COLO829 (cell line): ENCODE measurements around the gene LFNG.

Experiments
- DNase-seq: peaks from one replicate; pipeline ENCODE4 v3.0.0; 2012; ENCODE audit warnings: low spot score

LFNG gene

GRCh38 chr7:2484868-2485267 lies 34.7 kb upstream of the LFNG start:
- no peak for DNase-seq

GRCh38 chr7:2487586-2488271 lies 31.8 kb upstream of the LFNG start:
- no peak for DNase-seq

GRCh38 chr7:2488272-2488645 lies 31.3 kb upstream of the LFNG start:
- no peak for DNase-seq

GRCh38 chr7:2488681-2489080 lies 30.9 kb upstream of the LFNG start:
- DNase-seq, result no peak

DNA sequence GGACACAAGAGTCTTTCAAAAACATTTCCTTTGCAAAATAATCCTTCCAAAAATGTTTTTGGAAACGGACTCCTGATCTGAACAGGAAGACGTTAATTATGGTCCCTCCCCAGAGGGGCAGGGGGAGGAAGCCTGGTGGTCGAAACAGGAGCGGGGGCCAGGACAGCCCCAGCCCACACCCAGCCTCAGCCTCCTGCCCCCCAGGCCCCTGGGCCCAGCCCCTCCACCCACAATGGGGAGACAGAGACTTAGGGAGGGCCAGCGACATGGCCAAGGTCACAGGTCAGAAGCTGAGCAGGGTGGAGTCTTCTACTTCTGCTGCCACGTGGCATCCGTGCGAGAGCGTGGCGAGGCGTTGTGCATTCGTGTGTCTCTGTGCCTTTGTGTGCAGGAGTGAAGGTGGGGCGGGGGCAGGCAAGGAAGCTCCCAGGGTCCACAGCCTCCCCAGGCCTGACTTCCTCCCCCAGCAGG lies 29.4 kb upstream of the LFNG start:
- DNase-seq, result no peak

DNA sequence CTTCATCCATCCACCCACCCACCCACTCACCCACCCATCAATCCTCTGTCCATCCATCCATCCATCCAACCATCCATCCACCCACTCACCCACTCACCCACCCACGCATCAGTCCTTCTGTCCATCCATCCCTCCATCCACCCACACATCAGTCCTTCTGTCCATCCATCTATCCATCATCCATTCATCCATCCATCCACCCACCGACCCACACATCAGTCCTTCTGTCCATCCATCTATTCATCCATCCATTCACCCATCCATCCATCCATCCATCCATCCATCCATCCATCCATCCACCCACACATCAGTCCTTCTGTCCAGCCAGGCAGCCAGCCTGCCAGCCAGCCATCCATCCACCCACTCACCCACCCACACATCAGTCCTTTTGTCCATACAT lies 27.5 kb upstream of the LFNG start:
- no peak for DNase-seq

DNA sequence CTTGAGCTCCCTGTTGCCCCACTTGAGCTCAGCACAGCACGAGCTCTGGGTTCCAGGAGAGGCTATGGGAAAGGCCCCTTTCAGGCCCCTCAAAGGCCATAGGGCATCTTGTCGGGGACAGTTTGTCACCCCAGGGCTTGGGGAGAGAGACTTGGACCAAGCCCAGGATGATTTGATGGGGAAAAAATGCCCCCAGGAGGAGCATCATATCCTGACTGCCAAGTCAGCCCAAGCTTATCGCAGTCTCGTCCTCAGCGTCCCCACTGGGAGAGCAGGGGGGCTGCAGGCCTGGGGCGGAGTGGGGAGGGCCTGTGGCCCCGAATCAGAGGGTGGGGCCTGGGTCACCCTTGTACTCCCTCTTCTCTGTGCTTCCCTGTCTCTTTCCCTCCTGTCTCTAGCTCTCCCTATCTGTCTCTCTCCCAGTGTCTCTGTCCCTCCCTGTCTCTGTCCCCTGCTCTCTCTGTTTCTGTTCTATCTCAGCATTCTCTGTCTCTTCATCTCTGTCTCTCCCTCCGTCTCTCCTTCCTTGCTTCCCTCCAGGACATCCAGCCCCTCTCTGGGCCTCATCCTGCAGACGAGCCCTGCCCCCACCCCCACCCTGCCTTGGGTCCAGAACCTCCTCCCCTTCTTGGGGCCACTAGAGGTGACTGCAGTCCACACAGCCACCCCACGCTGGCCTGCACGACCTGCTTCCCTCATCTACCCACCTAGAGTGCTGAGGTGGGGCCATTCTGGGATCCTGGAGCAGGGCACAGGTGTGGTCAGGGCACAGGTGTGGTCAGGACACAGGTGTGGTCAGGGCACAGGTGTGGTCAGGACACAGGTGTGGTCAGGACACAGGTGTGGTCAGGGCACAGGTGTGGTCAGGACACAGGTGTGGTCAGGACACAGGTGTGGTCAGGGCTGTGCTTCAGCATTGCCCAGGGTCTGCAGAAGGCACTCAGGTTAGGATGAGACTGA lies 26.1 kb upstream of the LFNG start:
- DNase-seq, result no peak

DNA sequence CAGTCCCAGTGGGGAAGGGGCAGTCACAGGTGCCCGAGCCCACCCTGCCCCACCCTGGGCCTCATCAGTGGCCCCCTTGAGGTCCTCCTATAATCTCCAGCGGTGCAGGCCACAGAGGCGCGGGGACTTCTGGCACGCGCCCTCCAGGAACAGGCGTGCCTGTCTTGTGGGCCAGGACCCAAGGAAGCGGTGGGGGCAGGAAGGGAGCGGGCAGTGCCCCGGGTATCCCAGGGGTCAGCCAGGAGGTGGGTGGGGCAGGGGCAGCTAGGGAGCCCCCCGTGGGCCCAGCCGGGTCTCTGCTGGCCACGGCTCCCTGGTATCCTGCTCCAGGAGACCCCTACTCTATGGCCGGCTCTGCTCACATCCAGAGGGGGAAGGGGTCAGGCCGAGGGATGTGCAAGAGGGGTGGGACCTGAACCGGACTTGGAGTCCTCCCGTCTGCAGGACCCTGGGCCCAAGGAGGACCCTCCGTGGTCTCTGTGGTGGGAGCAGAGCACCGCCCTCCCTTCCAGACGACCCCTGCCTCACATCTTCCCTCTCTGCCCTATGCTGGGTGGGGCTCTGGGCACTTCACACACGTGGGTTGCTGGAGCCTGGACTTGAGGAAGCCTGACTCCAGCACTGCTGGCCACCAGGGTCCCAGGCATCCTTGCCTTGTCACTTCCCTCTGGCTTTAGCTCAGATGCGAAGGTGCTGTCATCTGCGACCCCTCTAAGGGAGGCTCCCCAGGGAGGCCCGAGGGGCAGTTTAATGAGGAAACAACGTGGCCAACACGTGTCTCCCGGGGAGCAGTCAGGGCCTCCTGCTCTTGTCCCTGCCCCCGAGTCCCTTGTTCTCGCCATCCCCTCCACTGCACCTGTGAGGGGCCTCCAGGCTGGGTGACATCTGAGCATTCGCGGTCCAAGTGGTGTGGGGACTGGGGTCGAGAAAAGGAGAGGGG lies 25.1 kb upstream of the LFNG start:
- DNase-seq, result no peak

DNA sequence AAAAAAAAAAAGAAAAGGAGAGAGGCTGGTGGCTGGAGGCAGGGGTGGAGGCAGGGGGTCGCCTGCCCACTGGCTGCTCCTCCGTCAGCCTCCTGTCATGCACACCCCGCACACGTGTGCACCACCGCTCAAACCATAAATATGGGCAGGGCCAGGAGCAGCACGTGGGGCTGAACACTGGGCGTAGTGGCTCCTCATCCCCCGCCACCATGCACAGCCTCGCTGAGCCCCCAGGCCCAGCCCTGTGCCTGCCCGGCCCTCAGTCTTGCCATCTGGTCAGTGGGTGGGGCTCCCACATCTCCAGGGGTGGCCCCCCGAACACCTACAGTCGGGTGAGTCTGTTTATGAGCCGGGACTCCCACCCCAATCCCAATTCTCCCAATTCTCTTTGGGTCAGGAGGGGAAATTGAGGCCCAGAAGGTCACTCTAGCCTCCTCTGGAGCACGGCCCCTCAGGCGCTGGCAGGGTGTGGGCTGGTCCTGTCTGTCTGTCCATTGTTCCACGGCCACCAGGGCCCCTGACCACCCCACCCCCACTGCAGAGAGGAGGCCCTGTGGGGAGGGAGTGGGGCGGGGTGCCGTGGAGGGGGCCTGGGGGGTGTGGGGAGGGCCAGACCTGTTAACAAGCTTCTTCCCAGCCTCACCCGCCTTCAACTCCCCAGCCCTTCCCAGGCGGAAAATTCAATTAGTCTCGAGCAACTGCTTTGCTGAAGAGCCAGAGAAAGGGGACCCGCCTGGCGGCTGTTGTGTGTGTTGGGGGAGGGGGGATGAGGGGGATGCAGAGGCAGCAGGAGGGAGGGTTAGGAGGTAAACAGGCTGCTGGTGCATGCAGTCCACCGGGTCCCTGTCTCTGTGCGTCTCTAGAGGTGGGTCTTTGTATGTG lies 23.9 kb upstream of the LFNG start:
- DNase-seq, result no peak

DNA sequence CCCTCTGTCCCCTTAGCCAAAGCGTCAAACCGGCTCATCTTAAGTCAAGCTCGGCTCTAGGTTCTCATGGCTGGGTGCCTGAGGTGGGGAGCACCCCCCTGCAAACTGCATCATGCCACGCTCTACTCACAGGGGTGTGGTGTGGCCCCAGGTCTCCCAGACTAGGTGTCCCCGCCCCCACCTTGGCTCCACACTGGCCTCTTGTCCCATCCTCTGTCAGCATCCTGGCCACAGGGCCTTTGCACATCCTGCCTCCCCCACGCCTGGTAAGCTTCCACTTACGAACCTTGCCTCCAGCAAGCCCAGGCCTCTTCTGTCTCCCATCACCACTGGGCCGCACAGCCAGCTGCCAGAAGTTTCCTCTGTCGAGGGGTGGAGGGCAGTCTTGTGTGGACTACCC lies 23.2 kb upstream of the LFNG start:
- no peak for DNase-seq

- no peak for DNase-seq
These were observed 22.5 kb upstream of the LFNG start for GRCh38 chr7:2497065-2497464.

DNA sequence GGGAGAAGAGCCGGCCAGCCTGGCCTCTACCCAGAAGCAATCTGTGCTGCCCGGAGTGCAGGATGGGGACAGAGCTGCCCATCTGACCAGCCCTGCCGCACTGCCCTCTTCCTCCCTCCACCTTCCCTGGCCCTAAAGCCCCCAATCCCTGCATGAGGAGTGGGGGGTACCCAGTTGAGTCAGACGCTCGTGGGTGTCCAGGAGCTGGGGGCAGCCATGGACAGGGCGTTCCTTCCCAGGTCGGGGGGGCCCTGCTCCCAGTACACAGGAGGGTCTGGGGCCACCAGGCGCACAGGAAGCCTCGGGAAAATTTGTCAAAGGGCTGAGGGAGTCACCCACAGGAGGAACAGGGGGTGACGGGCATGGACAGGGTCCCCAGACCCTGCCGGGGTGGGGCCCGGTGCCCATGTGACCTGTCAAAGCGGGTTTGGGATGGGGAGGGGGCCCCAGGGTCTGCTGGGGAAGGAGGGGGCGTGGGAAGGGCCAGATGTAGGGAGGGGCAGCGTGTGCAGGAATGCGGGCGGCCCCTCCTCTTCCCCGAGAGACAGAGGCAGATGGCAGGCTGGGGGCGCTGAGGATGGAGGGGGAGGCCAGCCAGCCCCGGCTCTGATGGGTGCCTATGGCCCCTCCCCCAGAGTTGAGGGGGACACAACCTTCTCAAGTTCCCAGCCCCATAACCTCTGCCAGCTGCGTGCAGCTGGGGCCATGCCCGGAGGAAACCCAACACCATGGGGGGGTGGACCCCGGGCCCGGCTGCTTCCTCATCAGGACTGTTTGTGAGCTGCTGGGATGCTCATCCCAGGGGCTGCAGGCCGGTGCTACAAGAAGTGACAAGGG lies 21.9 kb upstream of the LFNG start:
- DNase-seq, result no peak

DNA sequence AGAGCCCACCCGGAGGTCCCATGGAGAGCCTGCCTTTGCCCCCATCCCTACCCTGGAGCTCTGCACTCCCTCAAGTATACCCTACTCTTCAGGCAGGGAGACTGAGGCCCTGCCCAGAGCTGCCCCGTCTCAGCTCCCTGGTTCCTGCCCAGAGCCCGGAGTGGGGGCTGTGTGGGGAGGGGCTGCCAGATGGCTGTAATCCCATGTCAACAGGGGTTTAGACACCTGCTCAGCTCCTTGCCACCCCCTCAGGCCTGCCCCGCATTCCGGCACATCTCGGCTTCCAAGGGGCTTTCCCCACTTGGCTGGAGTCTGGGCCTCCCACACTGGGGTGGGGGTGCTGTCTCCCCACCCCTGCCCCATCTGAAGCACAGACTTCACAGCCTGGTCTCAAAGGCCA lies 20.9 kb upstream of the LFNG start:
- DNase-seq, result no peak

DNA sequence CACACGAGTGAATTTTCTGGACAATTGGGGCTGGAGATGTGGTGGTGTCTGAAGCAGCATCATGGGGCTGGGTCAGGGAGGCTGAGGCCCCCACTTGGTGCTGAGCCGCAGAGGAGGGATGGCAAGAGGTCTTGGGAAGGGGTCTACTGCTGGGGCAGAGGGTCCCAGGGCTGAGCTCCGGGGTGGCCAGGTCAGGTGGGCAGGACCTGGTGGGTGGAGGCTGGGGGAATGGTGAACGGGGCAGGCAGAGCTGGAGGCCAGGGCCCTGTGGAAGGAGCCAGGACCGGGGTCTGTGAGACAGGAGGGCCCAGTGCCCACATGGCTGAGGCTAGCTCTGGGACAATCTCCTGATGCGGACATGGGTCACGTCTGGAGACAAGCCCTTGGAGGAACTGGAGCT lies 20.4 kb upstream of the LFNG start:
- no peak for DNase-seq

- DNase-seq, result no peak
These were observed 19.7 kb upstream of the LFNG start for GRCh38 chr7:2499719-2500430.

GRCh38 chr7:2500701-2501100 lies 18.9 kb upstream of the LFNG start:
- no peak for DNase-seq

- DNase-seq, result no peak
These were observed 17.5 kb upstream of the LFNG start for GRCh38 chr7:2501947-2502646.

GRCh38 chr7:2502647-2502966 lies 17.0 kb upstream of the LFNG start:
- DNase-seq, result no peak
